Mucosa of rectum (tissue), 2 donors: ENCODE measurements around the gene GMPPA.

Source experiments
- H3K27ac ChIP-seq, 2 donors: one replicate each; pipeline ENCODE4 v1.7.0; 2013; ENCODE audit warnings: inconsistent platforms in 2 of 2, low read depth in 2 of 2, low read length in 2 of 2
- H3K27me3 ChIP-seq, 2 donors: one replicate each; pipeline ENCODE4 v1.7.0; 2013; ENCODE audit warnings: low read length in 2 of 2; ENCODE audit not compliant: control insufficient read depth in 2 of 2, insufficient read depth in 2 of 2
- H3K36me3 ChIP-seq, 2 donors: one replicate each; pipeline ENCODE4 v1.7.0; 2013; ENCODE audit warnings: low read length in 2 of 2; ENCODE audit not compliant: control insufficient read depth in 2 of 2, insufficient read depth in 2 of 2
- H3K4me1 ChIP-seq, 2 donors: one replicate each; pipeline ENCODE4 v1.7.0; 2013; ENCODE audit warnings: low read length in 2 of 2, mild to moderate bottlenecking in 1 of 2; ENCODE audit not compliant: control insufficient read depth in 2 of 2, insufficient read depth in 2 of 2
- H3K4me3 ChIP-seq, 2 donors: one replicate each; pipeline ENCODE4 v1.7.0; 2013; ENCODE audit warnings: low read length in 2 of 2
- H3K9ac ChIP-seq, 2 donors: one replicate each; pipeline ENCODE4 v1.7.0; 2013; ENCODE audit warnings: low read length in 2 of 2, low read depth in 1 of 2, mild to moderate bottlenecking in 1 of 2
- H3K9me3 ChIP-seq, 2 donors: one replicate each; pipeline ENCODE4 v1.7.0; 2013; ENCODE audit warnings: low read length in 2 of 2; ENCODE audit not compliant: control insufficient read depth in 2 of 2
- donor health status: healthy.
- donor health status: Normal muscosa, but diverticular disease.

Gene GMPPA

DNA sequence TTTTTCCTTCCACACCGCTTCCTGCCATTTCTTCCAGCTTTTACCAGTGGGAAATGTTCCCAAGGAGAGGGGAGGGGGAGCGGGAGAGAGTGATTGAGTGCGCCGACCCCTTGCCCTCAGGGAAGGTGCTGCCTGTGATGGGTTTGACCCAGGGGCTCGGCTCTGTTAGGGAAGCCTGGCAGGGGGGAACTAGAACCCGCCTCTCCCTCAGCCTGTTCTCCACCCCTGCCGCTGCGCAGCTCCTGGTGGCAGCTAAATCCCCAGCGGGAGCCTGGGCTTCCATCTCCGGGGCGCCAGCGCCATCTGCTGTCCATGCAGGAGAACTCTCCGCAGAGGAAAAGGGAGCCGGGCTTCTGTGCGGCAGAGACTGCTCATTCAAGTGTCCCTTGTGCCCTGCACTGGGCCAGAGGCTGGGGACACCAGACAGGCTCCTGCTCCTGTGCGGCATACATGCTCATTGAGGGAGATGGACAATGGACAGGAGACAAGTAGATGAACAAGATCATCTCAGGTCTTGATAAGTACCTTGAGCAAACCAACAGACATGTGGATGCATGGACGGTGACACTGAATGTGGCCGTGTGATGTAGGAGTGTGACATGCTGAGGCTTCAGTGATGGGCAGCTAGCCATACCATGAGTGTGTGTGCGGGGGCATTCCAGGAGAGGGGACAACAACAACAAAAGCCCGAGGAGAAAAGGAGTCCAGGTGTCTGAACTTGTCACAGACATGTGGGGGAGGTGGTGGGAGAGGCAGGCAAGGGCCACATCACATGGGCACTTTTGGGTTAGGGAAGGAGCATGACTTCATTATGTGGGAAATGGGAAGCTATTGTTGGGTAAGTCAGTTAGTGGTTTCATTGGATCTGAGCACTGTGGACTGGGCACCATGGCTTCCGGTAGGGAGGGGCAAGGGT lies 31.6 kb downstream of the GMPPA start:
- no peak overlapping the region for H3K27ac ChIP-seq
- H3K36me3 ChIP-seq: no peaks in the 10 kb centered on the region
- no peak overlapping the region for H3K4me3 ChIP-seq
- H3K9me3 ChIP-seq: no peaks in the 10 kb centered on the region
- H3K27me3 ChIP-seq: peaks cover 27 to 44% of the 10 kb centered on the region in 2 donors
- no peak overlapping the region for H3K9ac ChIP-seq
- peaks cover 0 to 3% of the 10 kb centered on the region in 2 donors for H3K4me1 ChIP-seq

DNA sequence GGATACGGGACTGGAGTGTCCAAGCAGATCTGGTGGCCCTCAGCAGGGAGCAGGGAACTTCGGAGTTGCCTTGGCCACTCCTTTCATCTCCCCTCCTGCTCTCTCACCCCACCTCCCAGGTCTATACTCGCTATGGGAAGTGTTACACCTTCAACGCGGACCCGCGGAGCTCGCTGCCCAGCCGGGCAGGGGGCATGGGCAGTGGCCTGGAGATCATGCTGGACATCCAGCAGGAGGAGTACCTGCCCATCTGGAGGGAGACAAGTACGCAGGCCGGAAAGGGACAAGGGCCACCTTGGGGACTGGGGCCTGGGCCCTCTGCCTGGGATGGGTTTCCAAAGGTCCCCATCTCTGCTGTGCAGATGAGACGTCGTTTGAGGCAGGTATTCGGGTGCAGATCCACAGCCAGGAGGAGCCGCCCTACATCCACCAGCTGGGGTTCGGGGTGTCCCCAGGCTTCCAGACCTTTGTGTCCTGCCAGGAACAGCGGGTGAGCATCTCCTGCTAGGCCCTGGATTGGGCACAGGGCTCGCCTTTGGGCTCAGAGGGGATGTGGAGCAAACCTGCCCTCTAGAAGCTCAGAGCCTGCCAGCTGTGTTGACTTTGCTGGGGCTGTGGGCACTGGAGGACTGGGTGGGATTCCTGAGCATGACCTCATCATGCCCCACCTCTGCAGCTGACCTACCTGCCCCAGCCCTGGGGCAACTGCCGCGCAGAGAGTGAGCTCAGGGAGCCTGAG lies 33.1 kb downstream of the GMPPA start:
- Histone ChIP-seq H3K9me3 (no peaks in the 10 kb centered on the region), H3K4me3 (no peak overlapping the region), H3K27ac (no peak overlapping the region), H3K9ac (no peak overlapping the region), H3K27me3 (peaks cover 20 to 37% of the 10 kb centered on the region in 2 donors), H3K4me1 (peaks cover 0 to 3% of the 10 kb centered on the region in 2 donors), H3K36me3 (no peaks in the 10 kb centered on the region)

DNA sequence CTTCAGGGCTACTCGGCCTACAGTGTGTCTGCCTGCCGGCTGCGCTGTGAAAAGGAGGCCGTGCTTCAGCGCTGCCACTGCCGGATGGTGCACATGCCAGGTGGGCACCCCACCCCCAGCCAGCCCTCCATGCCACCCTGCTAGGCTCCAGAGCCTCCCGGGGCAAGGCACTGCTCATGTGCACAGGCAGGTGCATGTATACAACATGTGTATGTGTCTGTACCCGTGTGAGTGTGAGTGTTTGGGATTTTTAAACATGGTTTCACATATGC lies 33.6 kb downstream of the GMPPA start:
- peaks cover 0 to 3% of the 10 kb centered on the region in 2 donors for H3K4me1 ChIP-seq
- no peaks in the 10 kb centered on the region for H3K36me3 ChIP-seq
- no peaks in the 10 kb centered on the region for H3K9me3 ChIP-seq
- no peak overlapping the region for H3K4me3 ChIP-seq
- peaks cover 20 to 32% of the 10 kb centered on the region in 2 donors for H3K27me3 ChIP-seq
- no peak overlapping the region for H3K27ac ChIP-seq
- H3K9ac ChIP-seq: no peak overlapping the region

DNA sequence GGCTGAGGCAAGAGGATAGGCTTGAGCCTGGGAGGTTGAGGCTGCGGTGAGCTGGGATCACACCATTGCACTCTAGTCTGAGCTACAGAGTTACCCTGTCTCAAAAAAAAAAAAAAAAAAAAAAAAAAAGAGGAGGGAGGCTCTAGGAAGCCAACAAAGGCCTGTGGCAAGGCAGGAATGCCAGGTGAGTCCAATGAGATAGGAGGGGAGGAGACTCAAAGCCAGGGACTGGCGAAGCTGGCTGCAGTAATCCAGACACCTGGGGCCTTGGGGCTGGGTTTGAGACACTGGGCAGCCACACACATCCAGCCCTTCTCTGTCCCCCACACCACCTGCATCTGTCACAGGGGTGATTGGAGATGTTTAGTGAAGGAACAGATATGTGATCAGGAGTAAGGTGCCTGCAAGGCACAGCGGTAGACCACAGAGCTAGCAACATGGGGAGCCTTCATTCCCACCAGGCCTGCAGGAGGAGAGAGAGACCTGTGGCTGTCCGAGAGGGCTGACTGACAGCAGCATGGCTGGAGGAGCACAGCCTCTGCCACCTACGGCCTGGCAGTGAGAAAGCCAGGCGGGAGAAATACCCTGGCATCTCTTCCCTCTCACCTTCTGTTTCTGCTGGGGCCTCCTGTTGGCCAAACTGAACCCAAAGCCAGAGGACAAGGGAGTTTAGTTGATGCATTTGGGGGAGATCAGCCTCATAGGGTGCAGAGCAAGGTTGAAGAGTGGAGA lies 35.4 kb downstream of the GMPPA start:
- Histone ChIP-seq H3K9ac (no peak overlapping the region), H3K4me3 (no peak overlapping the region), H3K36me3 (peaks cover 0 to 2% of the 10 kb centered on the region in 2 donors), H3K4me1 (peaks cover 0 to 3% of the 10 kb centered on the region in 2 donors), H3K27ac (no peak overlapping the region), H3K27me3 (peaks cover 14 to 21% of the 10 kb centered on the region in 2 donors), H3K9me3 (no peaks in the 10 kb centered on the region)

DNA sequence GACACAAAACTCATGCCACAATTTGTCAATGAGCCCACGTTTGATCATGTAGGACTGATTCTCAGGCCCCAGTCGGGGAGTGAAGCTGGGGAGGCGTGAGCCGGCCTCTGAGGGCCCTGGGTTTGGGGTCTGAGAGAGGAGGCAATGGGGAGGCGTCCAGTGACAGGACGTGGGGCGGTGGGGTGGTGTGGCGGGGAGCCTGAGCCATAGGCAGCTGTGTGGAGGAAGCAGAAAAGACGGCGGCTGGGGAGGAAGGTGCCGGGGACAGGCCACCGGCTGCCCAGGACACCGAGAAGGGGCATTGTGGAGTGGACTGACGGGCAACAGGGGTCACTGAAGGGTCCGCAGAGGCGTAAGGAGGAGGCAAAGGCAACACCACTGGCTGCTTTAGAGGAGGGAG lies 37.7 kb downstream of the GMPPA start:
- peaks cover 0 to 1% of the 10 kb centered on the region in 2 donors for H3K4me1 ChIP-seq
- no peaks in the 10 kb centered on the region for H3K9me3 ChIP-seq
- H3K4me3 ChIP-seq: no peak overlapping the region
- H3K36me3 ChIP-seq: peaks cover 8 to 16% of the 10 kb centered on the region in 2 donors
- H3K27ac ChIP-seq: no peak overlapping the region
- no peak overlapping the region for H3K9ac ChIP-seq
- peaks cover 4 to 5% of the 10 kb centered on the region in 2 donors for H3K27me3 ChIP-seq

DNA sequence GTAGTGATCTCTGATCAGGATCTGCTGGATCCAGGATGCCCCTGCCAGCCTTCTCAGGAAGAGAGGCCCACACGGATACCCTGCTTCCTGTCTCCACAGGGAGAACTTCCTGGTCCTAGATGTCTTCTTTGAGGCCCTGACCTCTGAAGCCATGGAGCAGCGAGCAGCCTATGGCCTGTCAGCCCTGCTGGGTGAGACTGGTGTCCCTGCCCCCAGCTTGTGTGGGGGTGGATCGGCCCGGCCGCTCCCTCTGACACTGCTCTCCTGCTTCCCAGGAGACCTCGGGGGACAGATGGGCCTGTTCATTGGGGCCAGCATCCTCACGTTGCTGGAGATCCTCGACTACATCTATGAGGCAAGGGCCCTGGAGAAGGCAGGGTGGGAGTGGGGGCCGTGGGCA lies 38.3 kb downstream of the GMPPA start:
- Histone ChIP-seq H3K9me3 (no peaks in the 10 kb centered on the region), H3K36me3 (peaks cover 9 to 16% of the 10 kb centered on the region in 2 donors), H3K27ac (no peak overlapping the region), H3K27me3 (peaks cover 0 to 5% of the 10 kb centered on the region in 2 donors), H3K9ac (no peak overlapping the region), H3K4me3 (no peak overlapping the region), H3K4me1 (peaks cover 2 to 5% of the 10 kb centered on the region in 2 donors)

DNA sequence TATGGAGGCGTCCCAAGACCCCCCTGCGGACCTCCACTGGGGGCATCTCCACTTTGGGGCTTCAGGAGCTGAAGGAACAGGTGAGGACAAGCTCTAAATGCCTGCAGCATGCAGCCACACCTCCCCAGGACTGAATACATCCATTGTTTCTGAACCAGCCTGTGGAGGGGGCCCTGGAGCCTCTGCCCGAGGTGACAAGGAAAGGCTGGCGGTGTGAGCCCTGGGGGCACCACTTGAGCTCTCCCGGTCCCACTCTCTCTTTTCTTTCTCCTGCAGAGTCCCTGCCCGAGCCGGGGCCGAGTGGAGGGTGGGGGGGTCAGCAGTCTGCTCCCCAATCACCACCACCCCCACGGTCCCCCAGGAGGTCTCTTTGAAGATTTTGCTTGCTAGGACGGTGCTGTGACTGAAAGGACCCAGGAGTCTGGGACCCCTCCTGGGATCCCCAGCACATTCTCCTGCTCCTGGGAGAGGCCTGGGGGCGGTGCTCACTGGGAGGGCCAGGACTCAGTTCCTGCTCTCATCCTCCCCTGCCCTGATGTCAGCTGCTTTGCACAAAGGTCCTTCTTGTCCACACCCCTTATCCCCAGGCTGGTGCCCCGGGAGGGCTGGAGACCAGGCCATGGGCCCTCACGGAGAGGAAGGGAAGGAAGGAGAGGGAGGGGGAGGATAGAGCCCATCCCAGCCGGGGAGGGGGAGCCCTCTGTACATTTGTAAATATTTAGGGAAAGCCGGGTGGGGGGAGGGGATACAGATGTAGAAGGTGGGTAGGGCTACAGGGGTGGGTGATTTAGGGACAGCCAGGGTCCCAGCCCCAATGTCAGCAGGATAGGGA lies 39.2 kb downstream of the GMPPA start:
- H3K36me3 ChIP-seq: peaks cover 9 to 16% of the 10 kb centered on the region in 2 donors
- H3K4me3 ChIP-seq: no peak overlapping the region
- no peak overlapping the region for H3K27ac ChIP-seq
- no peaks in the 10 kb centered on the region for H3K9me3 ChIP-seq
- peaks cover 0 to under 1% of the 10 kb centered on the region in 2 donors for H3K27me3 ChIP-seq
- H3K9ac ChIP-seq: no peak overlapping the region
- H3K4me1 ChIP-seq: peaks cover 10 to 14% of the 10 kb centered on the region in 2 donors

DNA sequence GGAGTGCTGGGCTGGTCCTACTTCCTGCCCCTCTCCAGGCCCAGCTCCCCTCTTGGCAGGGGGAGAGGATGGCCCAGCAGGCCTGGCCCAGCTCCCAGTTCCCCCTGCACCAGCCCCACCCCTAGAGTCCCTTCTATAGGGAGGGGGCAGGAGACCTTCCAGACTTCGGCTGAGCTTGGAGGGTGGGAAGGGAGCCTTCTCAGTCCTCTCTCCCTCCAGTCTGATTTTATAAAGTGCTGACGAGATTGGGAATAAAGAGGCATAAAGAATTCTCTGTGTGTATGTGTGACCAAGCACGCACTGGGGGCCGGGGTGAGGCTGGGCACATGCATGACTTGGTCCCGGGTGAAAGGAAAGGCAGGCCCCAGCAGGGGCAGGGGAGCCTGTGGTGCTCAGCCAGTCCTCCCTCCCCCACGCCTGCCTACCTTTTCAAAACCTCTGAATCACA lies 39.8 kb downstream of the GMPPA start:
- Histone ChIP-seq H3K4me1 (peaks cover 12 to 18% of the 10 kb centered on the region in 2 donors), H3K9ac (no peak overlapping the region), H3K36me3 (peaks cover 9 to 16% of the 10 kb centered on the region in 2 donors), H3K9me3 (no peaks in the 10 kb centered on the region), H3K27me3 (no peaks in the 10 kb centered on the region), H3K27ac (no peak overlapping the region), H3K4me3 (no peak overlapping the region)

DNA sequence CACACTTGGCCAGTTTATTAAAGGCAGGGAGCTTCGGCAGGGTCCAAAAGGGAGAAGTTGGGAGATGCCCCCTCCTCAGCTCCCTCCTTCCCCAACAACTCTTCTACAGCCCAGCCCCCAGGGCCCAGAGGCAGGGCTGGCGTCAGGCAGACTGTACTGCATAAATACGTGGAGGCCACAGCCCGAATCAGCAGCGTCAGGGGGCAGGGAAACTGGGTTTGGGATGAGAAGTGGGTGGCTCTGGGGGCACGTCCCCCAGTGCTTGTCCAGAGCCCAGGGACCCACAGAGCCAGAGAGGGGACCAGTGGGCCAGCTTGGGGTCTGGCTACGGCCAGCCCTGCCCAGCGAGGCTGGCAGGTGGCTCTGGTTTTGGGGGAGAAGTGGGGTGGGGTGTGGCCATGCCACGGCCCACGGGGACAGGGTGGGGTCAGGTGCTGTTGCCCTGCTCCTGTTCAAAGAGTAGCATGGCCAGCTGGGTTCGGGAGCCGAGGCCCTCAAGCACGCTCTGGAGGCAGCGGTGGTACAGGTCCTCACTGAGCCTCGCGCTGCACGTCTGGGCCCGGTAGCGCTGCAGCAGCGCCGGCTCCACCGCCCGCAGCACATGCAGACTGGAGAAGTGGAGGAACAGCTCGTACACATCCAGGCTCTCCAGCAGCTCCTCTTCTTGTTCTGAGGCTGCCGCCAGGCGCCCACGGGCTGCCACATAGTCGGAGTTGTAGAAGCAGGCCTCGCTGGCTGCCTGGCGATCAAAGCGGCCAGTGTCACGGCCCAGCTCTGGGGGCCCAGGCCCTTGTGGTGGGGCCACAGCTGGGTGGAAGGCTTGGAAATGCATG lies 40.5 kb downstream of the GMPPA start:
- Histone ChIP-seq H3K9ac (no peak overlapping the region), H3K4me3 (no peak overlapping the region), H3K36me3 (peaks cover 9 to 16% of the 10 kb centered on the region in 2 donors), H3K4me1 (peaks cover 13 to 19% of the 10 kb centered on the region in 2 donors), H3K27me3 (no peaks in the 10 kb centered on the region), H3K27ac (no peak overlapping the region), H3K9me3 (no peaks in the 10 kb centered on the region)
